NCI-H510A (cell line): ENCODE measurements around the gene MED17.
"Not testable (repeated sequence)": the region's sequence is repeated elsewhere in the genome, so short reads cannot be mapped to it uniquely, and the experiment has no call there.

Source experiments
- DNase-seq: peaks from one replicate; lab custom pipeline; 2025; lab: John Stamatoyannopoulos, UW

The MED17 gene

GRCh38 chr11:93757924-93758865 is 25.9 kb upstream of the MED17 start:
- DNase-seq, result no peak

- DNase-seq, result not testable (repeated sequence)
Measured at GRCh38 chr11:93759123-93759522, 25.0 kb upstream of the MED17 start.

- no peak for DNase-seq
Measured at GRCh38 chr11:93761910-93762309, 22.2 kb upstream of the MED17 start.

GRCh38 chr11:93765551-93765950 is 18.5 kb upstream of the MED17 start:
- no peak for DNase-seq

GRCh38 chr11:93766504-93766903 is 17.6 kb upstream of the MED17 start:
- DNase-seq, result no peak

- DNase-seq, result no peak
Measured at GRCh38 chr11:93767018-93767417, 17.1 kb upstream of the MED17 start.

GRCh38 chr11:93770160-93770559 is 13.9 kb upstream of the MED17 start:
- DNase-seq, result no peak

GRCh38 chr11:93772123-93772522 is 12.0 kb upstream of the MED17 start:
- DNase-seq, result no peak

GRCh38 chr11:93773045-93773477 is 11.0 kb upstream of the MED17 start:
- DNase-seq, result no peak

GRCh38 chr11:93773601-93774200 is 10.4 kb upstream of the MED17 start:
- DNase-seq, result no peak

- DNase-seq, result not testable (repeated sequence)
Measured at GRCh38 chr11:93774560-93774959, 9.5 kb upstream of the MED17 start.

GRCh38 chr11:93775289-93775688 is 8.8 kb upstream of the MED17 start:
- DNase-seq, result no peak

GRCh38 chr11:93783362-93783761 is 720 bp upstream of the MED17 start:
- no peak for DNase-seq

GRCh38 chr11:93783765-93784144 is 327 bp upstream of the MED17 start:
- DNase-seq, result no peak

GRCh38 chr11:93784935-93785360 is 866 bp downstream of the MED17 start:
- DNase-seq, result no peak

GRCh38 chr11:93791493-93791892 is 7.4 kb downstream of the MED17 start:
- DNase-seq, result no peak

GRCh38 chr11:93796441-93797231 is 12.6 kb downstream of the MED17 start:
- DNase-seq, result no peak

GRCh38 chr11:93801366-93801765 is 17.3 kb downstream of the MED17 start:
- DNase-seq, result no peak

- DNase-seq, result no peak
Measured at GRCh38 chr11:93804879-93805278, 20.8 kb downstream of the MED17 start.

- DNase-seq, result no peak
Measured at GRCh38 chr11:93807980-93808379, 23.9 kb downstream of the MED17 start.

GRCh38 chr11:93813974-93814373 is 29.9 kb downstream of the MED17 start:
- DNase-seq, result no peak

GRCh38 chr11:93814966-93815633 is 31.0 kb downstream of the MED17 start:
- DNase-seq, result no peak
